ENCODE data around the gene ALDH1L1. TPM values are rescaled to one million over a fixed set of nuclear protein-coding genes. Genes with fewer than 3 reads are reported as not detected.

ALDH1L1 gene
- total RNA-seq, 1 donor from 2014 or later = 1.5 TPM

- H3K36me3 Mint-ChIP-seq (ENCODE audit: unreplicated experiment) = no peaks in the 10 kb centered on the region
- peaks cover 19% of the 10 kb centered on the region for H3K27me3 Mint-ChIP-seq (ENCODE audit: unreplicated experiment)
- no peak for TF ChIP-seq CTCF (IDR thresholded peaks at IDR 0.05)
- peaks cover 3% of the 10 kb centered on the region for H3K4me1 Mint-ChIP-seq (ENCODE audit: unreplicated experiment)
- no peak overlapping the region for H3K27ac Mint-ChIP-seq (ENCODE audit: unreplicated experiment)
- H3K9me3 Mint-ChIP-seq (ENCODE audit: unreplicated experiment) = no peaks in the 10 kb centered on the region
- no peak overlapping the region for H3K4me3 Mint-ChIP-seq (ENCODE audit: unreplicated experiment)
- no peak for DNase-seq (ENCODE audit: extremely low spot score, unreplicated experiment)
Measured at GRCh38 chr3:126186271-126186670, 5.9 kb upstream of the ALDH1L1 start.

- Mint-ChIP-seq H3K4me3 (ENCODE audit: unreplicated experiment) (no peak overlapping the region), H3K9me3 (ENCODE audit: unreplicated experiment) (no peaks in the 10 kb centered on the region), H3K27me3 (ENCODE audit: unreplicated experiment) (peaks cover 13% of the 10 kb centered on the region), H3K4me1 (ENCODE audit: unreplicated experiment) (peaks cover 14% of the 10 kb centered on the region), H3K36me3 (ENCODE audit: unreplicated experiment) (no peaks in the 10 kb centered on the region), H3K27ac (ENCODE audit: unreplicated experiment) (no peak overlapping the region)
- TF ChIP-seq CTCF (IDR thresholded peaks at IDR 0.05) = no peak
- DNase-seq (ENCODE audit: extremely low spot score, unreplicated experiment) = no peak
Measured at GRCh38 chr3:126184465-126185000, 4.1 kb upstream of the ALDH1L1 start.

GRCh38 chr3:126181398-126181725 is 976 bp upstream of the ALDH1L1 start:
- H3K4me1 Mint-ChIP-seq (ENCODE audit: unreplicated experiment) = peaks cover 17% of the 10 kb centered on the region
- no peak overlapping the region for H3K27ac Mint-ChIP-seq (ENCODE audit: unreplicated experiment)
- peaks cover 4% of the 10 kb centered on the region for H3K27me3 Mint-ChIP-seq (ENCODE audit: unreplicated experiment)
- no peak for DNase-seq (ENCODE audit: extremely low spot score, unreplicated experiment)
- TF ChIP-seq CTCF (IDR thresholded peaks at IDR 0.05) = no peak
- H3K36me3 Mint-ChIP-seq (ENCODE audit: unreplicated experiment) = no peaks in the 10 kb centered on the region
- H3K9me3 Mint-ChIP-seq (ENCODE audit: unreplicated experiment) = no peaks in the 10 kb centered on the region
- peak overlapping the region; percentile 74 for H3K4me3 Mint-ChIP-seq (ENCODE audit: unreplicated experiment)

- Mint-ChIP-seq H3K27me3 (ENCODE audit: unreplicated experiment) (peaks cover 15% of the 10 kb centered on the region), H3K36me3 (ENCODE audit: unreplicated experiment) (no peaks in the 10 kb centered on the region), H3K27ac (ENCODE audit: unreplicated experiment) (no peak overlapping the region), H3K4me1 (ENCODE audit: unreplicated experiment) (peaks cover 17% of the 10 kb centered on the region), H3K4me3 (ENCODE audit: unreplicated experiment) (peak overlapping the region; percentile 74), H3K9me3 (ENCODE audit: unreplicated experiment) (no peaks in the 10 kb centered on the region)
- no peak for TF ChIP-seq CTCF (IDR thresholded peaks at IDR 0.05)
- DNase-seq (ENCODE audit: extremely low spot score, unreplicated experiment) = no peak
Measured at GRCh38 chr3:126179825-126180476, 435 bp downstream of the ALDH1L1 start.

GRCh38 chr3:126170073-126170777 is 10.2 kb downstream of the ALDH1L1 start:
- no peak for DNase-seq (ENCODE audit: extremely low spot score, unreplicated experiment)
- no peak overlapping the region for H3K27ac Mint-ChIP-seq (ENCODE audit: unreplicated experiment)
- no peaks in the 10 kb centered on the region for H3K9me3 Mint-ChIP-seq (ENCODE audit: unreplicated experiment)
- no peak for TF ChIP-seq CTCF (IDR thresholded peaks at IDR 0.05)
- no peaks in the 10 kb centered on the region for H3K4me1 Mint-ChIP-seq (ENCODE audit: unreplicated experiment)
- H3K4me3 Mint-ChIP-seq (ENCODE audit: unreplicated experiment) = no peak overlapping the region
- H3K27me3 Mint-ChIP-seq (ENCODE audit: unreplicated experiment) = peaks cover 50% of the 10 kb centered on the region
- H3K36me3 Mint-ChIP-seq (ENCODE audit: unreplicated experiment) = no peaks in the 10 kb centered on the region

All from osteocyte (in vitro differentiated cells).